Measurements from ENCODE around the gene CEP290. TPM values are rescaled to one million over a fixed set of nuclear protein-coding genes. Genes with fewer than 3 reads are reported as not detected.

CEP290 gene
- total and polyA plus RNA-seq, 4 donors: 1.0 to 4.7 (median 4.0) TPM

GRCh38 chr12:88127099-88127498 lies 14.8 kb downstream of the CEP290 start:
- Histone ChIP-seq H3K4me3 (ENCODE audit: low read depth in 1 of 3, low read length in 3 of 3) (no peak overlapping the region), H3K4me1 (ENCODE audit: control insufficient read depth in 4 of 4, insufficient read depth in 4 of 4, low read length in 3 of 4) (no peaks in the 10 kb centered on the region), H3K27ac (ENCODE audit: low read depth in 1 of 2, low read length in 2 of 2) (no peak overlapping the region), H3K9me3 (ENCODE audit: control insufficient read depth in 4 of 4, low read length in 3 of 4) (no peaks in the 10 kb centered on the region), H3K27me3 (ENCODE audit: control insufficient read depth in 4 of 4, insufficient read depth in 4 of 4, low read length in 3 of 4) (no peaks in the 10 kb centered on the region), H3K9ac (ENCODE audit: low read depth in 1 of 2, low read length in 2 of 2) (no peak overlapping the region), H3K36me3 (ENCODE audit: control insufficient read depth in 4 of 4, insufficient read depth in 3 of 4, low read depth in 1 of 4, low read length in 3 of 4) (peaks cover 0 to 5% (median 2%) of the 10 kb centered on the region in 4 donors)
- DNase-seq (ENCODE audit: low spot score): no peak
- 99% methylated on average over 3 of the region's 3 CpGs for WGBS
- TF ChIP-seq HNF4G (IDR thresholded peaks at IDR 0.05): no peak
- no peak for TF ChIP-seq GABPA (IDR thresholded peaks at IDR 0.05 in 1 of 2, conservative IDR thresholded peaks at IDR 0.05 in 1 of 2)
- no peak for TF ChIP-seq SP1 (IDR thresholded peaks at IDR 0.05)
- TF ChIP-seq, protein P1, sequence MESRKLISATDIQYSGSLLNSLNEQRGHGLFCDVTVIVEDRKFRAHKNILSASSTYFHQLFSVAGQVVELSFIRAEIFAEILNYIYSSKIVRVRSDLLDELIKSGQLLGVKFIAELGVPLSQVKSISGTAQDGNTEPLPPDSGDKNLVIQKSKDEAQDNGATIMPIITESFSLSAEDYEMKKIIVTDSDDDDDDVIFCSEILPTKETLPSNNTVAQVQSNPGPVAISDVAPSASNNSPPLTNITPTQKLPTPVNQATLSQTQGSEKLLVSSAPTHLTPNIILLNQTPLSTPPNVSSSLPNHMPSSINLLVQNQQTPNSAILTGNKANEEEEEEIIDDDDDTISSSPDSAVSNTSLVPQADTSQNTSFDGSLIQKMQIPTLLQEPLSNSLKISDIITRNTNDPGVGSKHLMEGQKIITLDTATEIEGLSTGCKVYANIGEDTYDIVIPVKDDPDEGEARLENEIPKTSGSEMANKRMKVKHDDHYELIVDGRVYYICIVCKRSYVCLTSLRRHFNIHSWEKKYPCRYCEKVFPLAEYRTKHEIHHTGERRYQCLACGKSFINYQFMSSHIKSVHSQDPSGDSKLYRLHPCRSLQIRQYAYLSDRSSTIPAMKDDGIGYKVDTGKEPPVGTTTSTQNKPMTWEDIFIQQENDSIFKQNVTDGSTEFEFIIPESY (IDR thresholded peaks at IDR 0.05): no peak
- TF ChIP-seq TAF1 (conservative IDR thresholded peaks at IDR 0.05): no peak
- TF ChIP-seq FOXA1 (IDR thresholded peaks at IDR 0.05): no peak
- no peak for TF ChIP-seq RXRA (IDR thresholded peaks at IDR 0.05)
- no peak for TF ChIP-seq JUND (IDR thresholded peaks at IDR 0.05)
- no peak for TF ChIP-seq YY1 (IDR thresholded peaks at IDR 0.05)
- no peak for TF ChIP-seq HNF4A (conservative IDR thresholded peaks at IDR 0.05)

DNA sequence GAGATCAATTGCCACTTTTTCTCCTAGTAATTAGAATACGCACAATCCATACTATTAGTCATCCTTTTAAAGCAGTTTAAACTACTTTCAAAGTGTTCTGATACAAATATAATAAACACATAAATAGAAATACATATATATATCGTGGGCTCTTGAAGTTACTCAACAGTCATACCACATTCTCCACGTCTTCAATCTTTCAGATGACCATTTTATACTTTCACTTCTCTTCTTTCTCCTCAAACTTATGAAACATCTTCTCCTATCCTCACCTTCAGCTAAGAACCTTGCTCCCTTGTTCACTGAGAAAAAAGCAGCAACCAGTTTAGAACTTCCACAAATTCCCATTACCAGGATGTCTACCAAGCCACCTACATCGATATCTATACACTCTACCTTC lies 19.2 kb downstream of the CEP290 start:
- Histone ChIP-seq H3K9me3 (ENCODE audit: control insufficient read depth in 4 of 4, low read length in 3 of 4) (no peaks in the 10 kb centered on the region), H3K9ac (ENCODE audit: low read depth in 1 of 2, low read length in 2 of 2) (no peak overlapping the region), H3K4me3 (ENCODE audit: low read depth in 1 of 3, low read length in 3 of 3) (no peak overlapping the region), H3K36me3 (ENCODE audit: control insufficient read depth in 4 of 4, insufficient read depth in 3 of 4, low read depth in 1 of 4, low read length in 3 of 4) (peaks cover 0 to 5% (median 1%) of the 10 kb centered on the region in 4 donors), H3K27ac (ENCODE audit: low read depth in 1 of 2, low read length in 2 of 2) (no peak overlapping the region), H3K27me3 (ENCODE audit: control insufficient read depth in 4 of 4, insufficient read depth in 4 of 4, low read length in 3 of 4) (no peaks in the 10 kb centered on the region), H3K4me1 (ENCODE audit: control insufficient read depth in 4 of 4, insufficient read depth in 4 of 4, low read length in 3 of 4) (no peaks in the 10 kb centered on the region)
- TF ChIP-seq MAX (IDR thresholded peaks at IDR 0.05) (no peak), NR2F2 (IDR thresholded peaks at IDR 0.05) (no peak), REST (IDR thresholded peaks at IDR 0.05) (no peak), SP1 (IDR thresholded peaks at IDR 0.05) (no peak), HNF4A (conservative IDR thresholded peaks at IDR 0.05) (no peak), FOXA2 (IDR thresholded peaks at IDR 0.05) (no peak), JUND (IDR thresholded peaks at IDR 0.05) (no peak), TAF1 (conservative IDR thresholded peaks at IDR 0.05) (no peak), FOXA1 (IDR thresholded peaks at IDR 0.05) (no peak), EGR1 (IDR thresholded peaks at IDR 0.05; ENCODE audit: low read depth in 2 of 2) (no peak), RXRA (IDR thresholded peaks at IDR 0.05) (no peak), RAD21 (IDR thresholded peaks at IDR 0.05) (no peak), GABPA (IDR thresholded peaks at IDR 0.05 in 1 of 2, conservative IDR thresholded peaks at IDR 0.05 in 1 of 2) (no peak), YY1 (IDR thresholded peaks at IDR 0.05) (no peak)
- TF ChIP-seq, protein P2, sequence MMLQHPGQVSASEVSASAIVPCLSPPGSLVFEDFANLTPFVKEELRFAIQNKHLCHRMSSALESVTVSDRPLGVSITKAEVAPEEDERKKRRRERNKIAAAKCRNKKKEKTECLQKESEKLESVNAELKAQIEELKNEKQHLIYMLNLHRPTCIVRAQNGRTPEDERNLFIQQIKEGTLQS (IDR thresholded peaks at IDR 0.05): no peak
- TF ChIP-seq, protein P3, sequence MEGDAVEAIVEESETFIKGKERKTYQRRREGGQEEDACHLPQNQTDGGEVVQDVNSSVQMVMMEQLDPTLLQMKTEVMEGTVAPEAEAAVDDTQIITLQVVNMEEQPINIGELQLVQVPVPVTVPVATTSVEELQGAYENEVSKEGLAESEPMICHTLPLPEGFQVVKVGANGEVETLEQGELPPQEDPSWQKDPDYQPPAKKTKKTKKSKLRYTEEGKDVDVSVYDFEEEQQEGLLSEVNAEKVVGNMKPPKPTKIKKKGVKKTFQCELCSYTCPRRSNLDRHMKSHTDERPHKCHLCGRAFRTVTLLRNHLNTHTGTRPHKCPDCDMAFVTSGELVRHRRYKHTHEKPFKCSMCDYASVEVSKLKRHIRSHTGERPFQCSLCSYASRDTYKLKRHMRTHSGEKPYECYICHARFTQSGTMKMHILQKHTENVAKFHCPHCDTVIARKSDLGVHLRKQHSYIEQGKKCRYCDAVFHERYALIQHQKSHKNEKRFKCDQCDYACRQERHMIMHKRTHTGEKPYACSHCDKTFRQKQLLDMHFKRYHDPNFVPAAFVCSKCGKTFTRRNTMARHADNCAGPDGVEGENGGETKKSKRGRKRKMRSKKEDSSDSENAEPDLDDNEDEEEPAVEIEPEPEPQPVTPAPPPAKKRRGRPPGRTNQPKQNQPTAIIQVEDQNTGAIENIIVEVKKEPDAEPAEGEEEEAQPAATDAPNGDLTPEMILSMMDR (IDR thresholded peaks at IDR 0.05; ENCODE audit: low read depth, low read length, missing input control): no peak
- 68% methylated on average over 4 of the region's 4 CpGs for WGBS
- no peak for DNase-seq (ENCODE audit: low spot score)
